ENCODE data around the gene NPAS3. TPM values are rescaled to one million over a fixed set of nuclear protein-coding genes. Genes with fewer than 3 reads are reported as not detected.

The NPAS3 gene
- total and polyA plus RNA-seq, 2 of the 13 experiments (the other 11 are each of a cell fraction or from before 2014, with no cell fraction given), result not detected

DNA sequence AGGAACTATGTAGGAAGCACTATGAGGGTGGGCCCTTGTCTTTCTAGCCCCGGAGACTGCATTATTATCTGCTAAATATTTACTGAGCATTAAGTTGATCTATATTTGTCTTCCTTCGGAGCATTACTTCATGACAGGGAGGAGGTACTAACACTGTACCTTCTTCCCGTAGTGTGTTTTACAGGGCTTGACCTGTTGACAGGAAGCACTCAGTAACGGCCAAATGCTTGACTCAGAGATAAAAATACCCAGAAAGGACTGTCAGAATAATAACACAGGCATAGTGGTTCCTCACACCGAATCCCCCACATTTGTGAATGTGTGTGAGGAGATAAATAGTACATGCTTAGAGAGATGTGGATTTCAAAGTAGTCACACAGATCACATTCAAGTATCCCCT, 545.6 kb downstream of the NPAS3 start:
- Histone ChIP-seq H3K9ac (ENCODE audit: insufficient read depth, low read depth, low read length) (no peak overlapping the region), H3K36me3 (replicated peaks in 1 of 2; ENCODE audit: control insufficient read depth in 1 of 2, insufficient read depth in 2 of 2, low read length in 2 of 2) (no peaks in the 10 kb centered on the region), H2AFZ (ENCODE audit: low read length) (no peak overlapping the region), H3K79me2 (ENCODE audit: insufficient read depth, low read length) (no peaks in the 10 kb centered on the region), H3K4me3 (replicated peaks in 1 of 3; ENCODE audit: insufficient read depth in 1 of 3, low read depth in 2 of 3, low read length in 3 of 3) (no peak overlapping the region), H3K27me3 (ENCODE audit: control insufficient read depth in 1 of 2, insufficient read depth in 2 of 2, low read length in 2 of 2) (peaks cover 0 to 25% of the 10 kb centered on the region in 2 experiments; a peak in 2 of 5 replicates), H3K4me1 (ENCODE audit: insufficient read depth, low read length) (no peaks in the 10 kb centered on the region), H4K20me1 (ENCODE audit: insufficient read depth, low read length) (no peaks in the 10 kb centered on the region), H3K27ac (ENCODE audit: extremely low read length, insufficient read depth, low read length) (no peak overlapping the region), H3K4me2 (ENCODE audit: low read depth, low read length) (no peak overlapping the region), H3K9me3 (ENCODE audit: low read length) (no peaks in the 10 kb centered on the region)
- intact Hi-C loops (cut with micrococcal nuclease; ENCODE audit: unreplicated experiment), result no loop called here
- in situ Hi-C loops (cut with HindIII; ENCODE audit: extremely low pct_ligation_motif_present, low pct_unique_long_range_greater_than_20kb), result no loop called here
- no peak for DNase-seq (ENCODE audit: low spot score)
- FAIRE-seq, result no peak
- WGBS (ENCODE audit: low lambda C conversion rate), result under 1% methylated on average over 5 of the region's 5 CpGs
- ChIA-PET POLR2A (no interaction called here), CTCF (ENCODE audit: low intra/inter-chr PET ratio, low total read pairs) (no interaction called here)
- no peak for ATAC-seq
- TF ChIP-seq THAP11 (CRISPR knock-in tag; IDR thresholded peaks at IDR 0.05), result no peak
- no peak for TF ChIP-seq GATA4 (IDR thresholded peaks at IDR 0.05; ENCODE audit: borderline replicate concordance, low read depth)
- no peak for TF ChIP-seq ZNF672 (CRISPR knock-in tag; IDR thresholded peaks at IDR 0.05)
- TF ChIP-seq ATF1 (CRISPR knock-in tag; IDR thresholded peaks at IDR 0.05), result no peak
- no peak for TF ChIP-seq CENPT (CRISPR knock-in tag; IDR thresholded peaks at IDR 0.05; ENCODE audit: low read depth)
- TF ChIP-seq ZFP41 (CRISPR knock-in tag; IDR thresholded peaks at IDR 0.05; ENCODE audit: borderline replicate concordance), result no peak
- BruUV-seq (replicated peaks), result no TSS peak

DNA sequence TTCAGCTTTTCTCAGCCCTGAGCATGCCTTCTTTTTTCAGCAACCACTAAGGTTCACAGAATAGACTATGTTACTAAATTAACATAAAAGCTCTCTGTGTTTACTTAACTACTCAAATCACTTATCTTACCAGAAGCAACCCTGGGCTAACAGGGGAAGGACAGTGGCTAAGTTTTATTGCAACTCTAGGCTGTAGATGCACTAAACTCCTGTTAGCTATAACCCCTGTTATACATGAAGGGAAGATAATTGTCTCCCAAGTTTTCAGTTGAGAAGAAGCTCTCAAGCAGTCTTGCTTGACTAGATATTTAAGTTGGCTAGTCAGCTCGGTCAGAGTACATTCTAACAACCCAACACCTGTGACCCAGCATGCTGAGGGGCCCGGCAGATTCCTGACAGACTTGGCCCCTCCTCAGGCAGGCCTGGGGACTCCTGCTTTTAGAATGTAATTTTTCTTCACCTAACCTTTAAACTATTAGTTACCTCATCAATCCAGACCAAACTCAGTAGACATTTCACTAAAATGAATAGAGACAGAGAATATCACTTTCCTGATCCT, 547.7 kb downstream of the NPAS3 start:
- BruUV-seq (replicated peaks), result no TSS peak
- DNase-seq (ENCODE audit: low spot score) (no peak), FAIRE-seq (no peak), ATAC-seq (no peak)
- no peaks in the 10 kb centered on the region for H3K79me2 ChIP-seq (ENCODE audit: insufficient read depth, low read length)
- H3K4me2 ChIP-seq (ENCODE audit: low read depth, low read length), result no peak overlapping the region
- H3K9me3 ChIP-seq (ENCODE audit: low read length), result no peaks in the 10 kb centered on the region
- no peaks in the 10 kb centered on the region for H3K36me3 ChIP-seq (replicated peaks in 1 of 2; ENCODE audit: control insufficient read depth in 1 of 2, insufficient read depth in 2 of 2, low read length in 2 of 2)
- no peak overlapping the region for H3K4me3 ChIP-seq (replicated peaks in 1 of 3; ENCODE audit: insufficient read depth in 1 of 3, low read depth in 2 of 3, low read length in 3 of 3)
- H2AFZ ChIP-seq (ENCODE audit: low read length), result no peak overlapping the region
- POLR2A ChIA-PET, result no interaction called here
- H3K27ac ChIP-seq (ENCODE audit: extremely low read length, insufficient read depth, low read length), result no peak overlapping the region
- intact Hi-C loops (cut with micrococcal nuclease; ENCODE audit: unreplicated experiment) (no loop called here), in situ Hi-C loops (cut with HindIII; ENCODE audit: extremely low pct_ligation_motif_present, low pct_unique_long_range_greater_than_20kb) (no loop called here)
- no peaks in the 10 kb centered on the region for H3K4me1 ChIP-seq (ENCODE audit: insufficient read depth, low read length)
- TF ChIP-seq ZFP1 (CRISPR knock-in tag; IDR thresholded peaks at IDR 0.05) (no peak), ZBTB33 (CRISPR knock-in tag; IDR thresholded peaks at IDR 0.05) (no peak), MLLT10 (CRISPR knock-in tag; IDR thresholded peaks at IDR 0.05) (no peak), ATF4 (CRISPR knock-in tag; IDR thresholded peaks at IDR 0.05) (no peak), ZNF335 (CRISPR knock-in tag; IDR thresholded peaks at IDR 0.05) (no peak), ZNF562 (CRISPR knock-in tag; IDR thresholded peaks at IDR 0.05; ENCODE audit: borderline replicate concordance) (no peak), SRSF1 (optimal IDR thresholded peaks at IDR 0.05; ENCODE audit: low read depth, low read length) (no peak), ZNF235 (CRISPR knock-in tag; IDR thresholded peaks at IDR 0.05; ENCODE audit: borderline replicate concordance) (no peak), SMAD9 (CRISPR knock-in tag; IDR thresholded peaks at IDR 0.05) (no peak), PITX1 (CRISPR knock-in tag; IDR thresholded peaks at IDR 0.05) (no peak), GPN1 (CRISPR knock-in tag; IDR thresholded peaks at IDR 0.05; ENCODE audit: borderline replicate concordance) (no peak), BRD4 (CRISPR knock-in tag; IDR thresholded peaks at IDR 0.05) (no peak)
- H3K9ac ChIP-seq (ENCODE audit: insufficient read depth, low read depth, low read length), result no peak overlapping the region
- CTCF ChIA-PET (ENCODE audit: low intra/inter-chr PET ratio, low total read pairs), result no interaction called here
- H4K20me1 ChIP-seq (ENCODE audit: insufficient read depth, low read length), result no peaks in the 10 kb centered on the region
- peaks cover 0 to 25% of the 10 kb centered on the region in 2 experiments; a peak in 2 of 5 replicates for H3K27me3 ChIP-seq (ENCODE audit: control insufficient read depth in 1 of 2, insufficient read depth in 2 of 2, low read length in 2 of 2)
- WGBS (ENCODE audit: low lambda C conversion rate), result 0% methylated on average over 2 of the region's 2 CpGs

Data from HepG2 (cell line).